Measurements from ENCODE around the gene ZNF883. TPM values are rescaled to one million over a fixed set of nuclear protein-coding genes. Genes with fewer than 3 reads are reported as not detected.

Gene ZNF883
- total RNA-seq, 1 experiment from 2014 or later: not detected

GRCh38 chr9:113005777-113006176 lies 6.2 kb downstream of the ZNF883 start:
- no peaks in the 10 kb centered on the region for H3K4me1 ChIP-seq (ENCODE audit: control insufficient read depth in 1 of 2, insufficient read depth in 2 of 2, low read length in 2 of 2)
- DNase-seq (ENCODE audit: low read depth, low spot score): no peak
- no peak for TF ChIP-seq SRF (IDR thresholded peaks at IDR 0.05; ENCODE audit: low read depth)
- no peak for TF ChIP-seq CEBPB (IDR thresholded peaks at IDR 0.05; ENCODE audit: low read depth)
- no peak for TF ChIP-seq SP1 (IDR thresholded peaks at IDR 0.05; ENCODE audit: low read depth)
- TF ChIP-seq FOSL1 (IDR thresholded peaks at IDR 0.05; ENCODE audit: low read depth): no peak
- no peak for TF ChIP-seq CBX3 (IDR thresholded peaks at IDR 0.05; ENCODE audit: low read depth)
- TF ChIP-seq, protein P1, sequence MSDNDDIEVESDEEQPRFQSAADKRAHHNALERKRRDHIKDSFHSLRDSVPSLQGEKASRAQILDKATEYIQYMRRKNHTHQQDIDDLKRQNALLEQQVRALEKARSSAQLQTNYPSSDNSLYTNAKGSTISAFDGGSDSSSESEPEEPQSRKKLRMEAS (IDR thresholded peaks at IDR 0.05): no peak
- TF ChIP-seq RAD21 (IDR thresholded peaks at IDR 0.05; ENCODE audit: low read depth): no peak
- TF ChIP-seq POLR2AphosphoS5 (IDR thresholded peaks at IDR 0.05; ENCODE audit: low read depth, low read length): no peak
- no peak for TF ChIP-seq ELF1 (IDR thresholded peaks at IDR 0.05; ENCODE audit: borderline replicate concordance, low read depth)
- no peak for TF ChIP-seq TCF7L2 (IDR thresholded peaks at IDR 0.05; ENCODE audit: borderline replicate concordance, extremely low read depth, insufficient read depth, insufficient read length)
- TF ChIP-seq ZBTB33 (IDR thresholded peaks at IDR 0.05; ENCODE audit: extremely low read depth, insufficient replicate concordance, low read length): no peak
- TF ChIP-seq SIN3A (IDR thresholded peaks at IDR 0.05; ENCODE audit: low read depth): no peak
- TF ChIP-seq JUND (IDR thresholded peaks at IDR 0.05): no peak
- no peak for TF ChIP-seq YY1 (IDR thresholded peaks at IDR 0.05; ENCODE audit: extremely low read depth, insufficient replicate concordance, low read depth, low read length)
- no peak for TF ChIP-seq POLR2A (IDR thresholded peaks at IDR 0.05; ENCODE audit: borderline replicate concordance, extremely low read depth, insufficient read depth, insufficient read length)
- TF ChIP-seq, protein P2, sequence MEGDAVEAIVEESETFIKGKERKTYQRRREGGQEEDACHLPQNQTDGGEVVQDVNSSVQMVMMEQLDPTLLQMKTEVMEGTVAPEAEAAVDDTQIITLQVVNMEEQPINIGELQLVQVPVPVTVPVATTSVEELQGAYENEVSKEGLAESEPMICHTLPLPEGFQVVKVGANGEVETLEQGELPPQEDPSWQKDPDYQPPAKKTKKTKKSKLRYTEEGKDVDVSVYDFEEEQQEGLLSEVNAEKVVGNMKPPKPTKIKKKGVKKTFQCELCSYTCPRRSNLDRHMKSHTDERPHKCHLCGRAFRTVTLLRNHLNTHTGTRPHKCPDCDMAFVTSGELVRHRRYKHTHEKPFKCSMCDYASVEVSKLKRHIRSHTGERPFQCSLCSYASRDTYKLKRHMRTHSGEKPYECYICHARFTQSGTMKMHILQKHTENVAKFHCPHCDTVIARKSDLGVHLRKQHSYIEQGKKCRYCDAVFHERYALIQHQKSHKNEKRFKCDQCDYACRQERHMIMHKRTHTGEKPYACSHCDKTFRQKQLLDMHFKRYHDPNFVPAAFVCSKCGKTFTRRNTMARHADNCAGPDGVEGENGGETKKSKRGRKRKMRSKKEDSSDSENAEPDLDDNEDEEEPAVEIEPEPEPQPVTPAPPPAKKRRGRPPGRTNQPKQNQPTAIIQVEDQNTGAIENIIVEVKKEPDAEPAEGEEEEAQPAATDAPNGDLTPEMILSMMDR (IDR thresholded peaks at IDR 0.05 in 2 of 3, conservative IDR thresholded peaks at IDR 0.05 in 1 of 3; ENCODE audit: borderline replicate concordance in 1 of 3, insufficient read depth in 1 of 3, low read depth in 2 of 3, low read length in 2 of 3): no peak
- no peak for TF ChIP-seq ZNF274 (IDR thresholded peaks at IDR 0.05; ENCODE audit: low read depth, low read length)
- no peak for TF ChIP-seq REST (IDR thresholded peaks at IDR 0.05; ENCODE audit: low read depth)
- no TSS peak for BruUV-seq (replicated peaks)
- RAD21 ChIA-PET (ENCODE audit: low non-redundant PET in 1 of 2, low total read pairs in 2 of 2, uncharacterized antibody in 2 of 2, unreplicated experiment in 2 of 2): no interaction called here
- ATAC-seq: no peak
- H3K4me2 ChIP-seq (ENCODE audit: low read length): no peak overlapping the region
- no peaks in the 10 kb centered on the region for H3K36me3 ChIP-seq (ENCODE audit: control insufficient read depth in 1 of 2, insufficient read depth in 2 of 2, low read length in 2 of 2)
- 0 out of 4 replicates have a peak, but pooled peaks cover 0 to 3% of the 10 kb centered on the region in 2 experiments for H3K9me3 ChIP-seq (ENCODE audit: control insufficient read depth in 1 of 2, insufficient read depth in 1 of 2, low read depth in 1 of 2, low read length in 2 of 2)
- POLR2A ChIA-PET: no interaction called here
- intact Hi-C loops (cut with micrococcal nuclease): no loop called here
- no peaks in the 10 kb centered on the region for H3K79me2 ChIP-seq (ENCODE audit: insufficient read depth, low read length)
- H4K20me1 ChIP-seq (ENCODE audit: insufficient read depth): no peaks in the 10 kb centered on the region
- no peak overlapping the region for H2AFZ ChIP-seq (ENCODE audit: low read depth, low read length, poor library complexity, severe bottlenecking)
- CTCF ChIA-PET: no interaction called here
- H3K27ac ChIP-seq (ENCODE audit: low read depth, low read length): no peak overlapping the region
- H3K27me3 ChIP-seq (ENCODE audit: insufficient read depth, low read length): no peaks in the 10 kb centered on the region
- H3K9ac ChIP-seq (ENCODE audit: low read length): no peak overlapping the region
- H3K9me2 ChIP-seq (ENCODE audit: insufficient read depth): no peaks in the 10 kb centered on the region
- no peak overlapping the region for H3K4me3 ChIP-seq (replicated peaks in 1 of 2; ENCODE audit: low read depth in 1 of 2, low read length in 2 of 2)

All from HCT116 (cell line).